Sigmoid colon (tissue), 7 donors: Measurements from ENCODE around the gene NDUFA13. TPM values are rescaled to one million over a fixed set of nuclear protein-coding genes. Genes with fewer than 3 reads are reported as not detected.

Experiments
- DNase-seq: peaks from one replicate; pipeline ENCODE4 v3.0.0-alpha.2; 2019
- H3K27ac ChIP-seq, 4 donors: fragments of 200-600 bp; sonication (generic); one replicate each; pipeline ENCODE4 v1.5.1; 2016 to 2019; ENCODE audit warnings: mild to moderate bottlenecking in 1 of 4
- H3K27me3 ChIP-seq, 3 donors: fragments of 200-600 bp; sonication (generic); one replicate each; pipeline ENCODE4 v1.5.1; 2019; ENCODE audit warnings: mild to moderate bottlenecking in 1 of 3
- H3K36me3 ChIP-seq, 4 donors: fragments of 200-600 bp; sonication (generic); one replicate each; pipeline ENCODE4 v1.5.1; 2016 to 2019
- H3K4me1 ChIP-seq, 4 donors: fragments of 200-600 bp; sonication (generic); one replicate each; pipeline ENCODE4 v1.5.1; 2017 to 2019
- H3K4me3 ChIP-seq, 4 donors: fragments of 200-600 bp; sonication (generic); one replicate each; pipeline ENCODE4 v1.5.1; 2017 to 2019; ENCODE audit warnings: mild to moderate bottlenecking in 2 of 4, moderate library complexity in 1 of 4
- H3K9me3 ChIP-seq, 4 donors: fragments of 200-600 bp in 3 of 4; sonication (generic) in 3 of 4; one replicate each; pipeline versions ENCODE4 v1.5.1 to v1.6.1; 2013 to 2019
- EP300 ChIP-seq, 4 donors: sonication (generic); formaldehyde crosslinking; IDR thresholded peaks; one replicate each; pipeline ENCODE4 v1.6.1; 2017; ENCODE audit warnings: antibody characterized with exemption in 4 of 4
- POLR2A ChIP-seq, 2 donors: fragments of 450-650 bp; IDR thresholded peaks; one replicate each; pipeline ENCODE4 v1.6.1; 2016; ENCODE audit warnings: antibody characterized with exemption in 2 of 2, mild to moderate bottlenecking in 2 of 2, moderate library complexity in 2 of 2
- POLR2AphosphoS5 ChIP-seq, 4 donors: sonication (generic); formaldehyde crosslinking; IDR thresholded peaks; one replicate each; pipeline ENCODE4 v1.6.1; 2017; ENCODE audit warnings: antibody characterized with exemption in 4 of 4
- WGBS, 2 donors: extraction: QIAGEN DNeasy Blood & Tissue Kit; methylation state at CpG; one replicate each; pipeline ENCODE4 v1.1.7; 2013; 5-methylcytosine and 5-hydroxymethylcytosine counted together
- intact Hi-C: fragments of 100-400 bp; cut with DNase I; formaldehyde crosslinking; loops from one replicate; pipeline ENCODE4 v1.15.1; 2023
- polyA plus RNA-seq, 3 donors: library from polyadenylated mRNA; stranded (reverse); fragments of 200-250 nt; gene quantifications; one replicate each; pipeline ENCODE4 v1.2.3, GENCODE V29; 2013
- total RNA-seq, 4 donors: library from RNA; depleted of rRNA; stranded (reverse); fragments of >200 nt; gene quantifications; one replicate each; pipeline ENCODE4 v1.1.0, GENCODE V29; 2016
- TF ChIP-seq, protein P1 (sequence below), 4 experiments: fragments of 450-650 bp in 3 of 4; fragments of 200-600 bp in 1 of 4; IDR thresholded peaks; one replicate each; pipeline ENCODE4 v1.5.1; 2016 to 2019; ENCODE audit warnings: antibody characterized with exemption in 4 of 4, mild to moderate bottlenecking in 3 of 4, moderate library complexity in 2 of 4
- donor health status: healthy with polysubstance abuse.
- donor health status: Bipolar disorder and iron deficiency.
- donor health status: healthy.

Gene NDUFA13
- total and polyA plus RNA-seq, 7 donors: 31.3 to 339 (median 110) TPM

DNA sequence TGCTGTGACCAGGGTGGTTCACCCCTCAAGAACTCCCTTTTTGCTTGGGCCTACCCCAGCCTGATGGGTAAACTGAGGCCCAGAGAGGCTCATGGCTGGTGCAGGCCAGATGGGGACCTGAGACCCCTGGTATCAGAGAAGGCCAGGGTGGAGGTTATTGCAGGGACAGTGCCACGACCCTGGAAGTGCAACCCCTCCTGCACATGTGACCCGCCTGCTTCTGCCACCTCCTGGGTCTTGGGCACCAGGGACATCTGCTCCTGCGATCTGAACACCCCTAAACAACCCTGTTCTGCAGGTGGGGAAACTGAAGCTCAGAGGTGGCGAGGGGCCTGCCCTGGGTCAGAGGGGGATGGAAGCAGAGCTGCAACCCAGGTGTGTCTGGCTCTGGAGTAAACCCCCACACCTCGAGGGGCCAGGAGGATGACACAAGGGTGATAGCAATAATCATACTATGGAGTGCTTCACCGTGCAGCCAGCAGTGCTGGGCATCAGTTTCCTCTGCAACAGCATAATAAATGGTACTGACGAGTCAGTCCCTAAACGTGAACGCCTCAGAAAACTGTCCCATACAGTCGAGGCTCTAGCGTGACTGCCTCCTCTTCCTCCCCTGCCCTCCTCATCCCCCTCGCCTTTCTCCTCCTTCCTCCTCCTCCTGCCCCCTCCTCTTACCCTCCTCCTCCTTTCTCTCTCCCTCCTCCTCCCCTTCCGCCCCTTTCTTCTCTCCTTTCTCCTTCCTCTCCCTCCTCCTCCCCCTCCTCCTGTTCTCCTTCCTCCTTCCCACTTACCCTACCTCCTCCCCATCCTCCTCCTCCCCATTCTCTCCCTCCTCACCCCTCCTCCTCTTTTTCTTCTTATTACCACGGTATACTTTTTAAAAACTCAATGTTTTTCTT, 17.0 kb downstream of the NDUFA13 start:
- Histone ChIP-seq H3K4me1 (peaks cover 0 to 31% (median 28%) of the 10 kb centered on the region in 4 donors), H3K27ac (no peak overlapping the region), H3K36me3 (peaks cover 0 to 3% (median 0%) of the 10 kb centered on the region in 4 donors), H3K27me3 (peaks cover 4 to 10% (median 9%) of the 10 kb centered on the region in 3 donors), H3K4me3 (no peak overlapping the region), H3K9me3 (no peaks in the 10 kb centered on the region)
- no peak for TF ChIP-seq POLR2AphosphoS5 (IDR thresholded peaks at IDR 0.05)
- TF ChIP-seq, protein P1, sequence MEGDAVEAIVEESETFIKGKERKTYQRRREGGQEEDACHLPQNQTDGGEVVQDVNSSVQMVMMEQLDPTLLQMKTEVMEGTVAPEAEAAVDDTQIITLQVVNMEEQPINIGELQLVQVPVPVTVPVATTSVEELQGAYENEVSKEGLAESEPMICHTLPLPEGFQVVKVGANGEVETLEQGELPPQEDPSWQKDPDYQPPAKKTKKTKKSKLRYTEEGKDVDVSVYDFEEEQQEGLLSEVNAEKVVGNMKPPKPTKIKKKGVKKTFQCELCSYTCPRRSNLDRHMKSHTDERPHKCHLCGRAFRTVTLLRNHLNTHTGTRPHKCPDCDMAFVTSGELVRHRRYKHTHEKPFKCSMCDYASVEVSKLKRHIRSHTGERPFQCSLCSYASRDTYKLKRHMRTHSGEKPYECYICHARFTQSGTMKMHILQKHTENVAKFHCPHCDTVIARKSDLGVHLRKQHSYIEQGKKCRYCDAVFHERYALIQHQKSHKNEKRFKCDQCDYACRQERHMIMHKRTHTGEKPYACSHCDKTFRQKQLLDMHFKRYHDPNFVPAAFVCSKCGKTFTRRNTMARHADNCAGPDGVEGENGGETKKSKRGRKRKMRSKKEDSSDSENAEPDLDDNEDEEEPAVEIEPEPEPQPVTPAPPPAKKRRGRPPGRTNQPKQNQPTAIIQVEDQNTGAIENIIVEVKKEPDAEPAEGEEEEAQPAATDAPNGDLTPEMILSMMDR (IDR thresholded peaks at IDR 0.05): no peak
- TF ChIP-seq EP300 (IDR thresholded peaks at IDR 0.05): no peak
- TF ChIP-seq POLR2A (IDR thresholded peaks at IDR 0.05): no peak
- intact Hi-C loops: loop anchor here (1.0 to 5.0 kb wide), 4 partner anchors 21 to 426 kb away; partner anchors contain the start of genes ATP13A1 and GMIP
- no peak for DNase-seq
- 77 to 79% methylated on average over 14 of the region's 14 CpGs for WGBS, 2 donors

DNA sequence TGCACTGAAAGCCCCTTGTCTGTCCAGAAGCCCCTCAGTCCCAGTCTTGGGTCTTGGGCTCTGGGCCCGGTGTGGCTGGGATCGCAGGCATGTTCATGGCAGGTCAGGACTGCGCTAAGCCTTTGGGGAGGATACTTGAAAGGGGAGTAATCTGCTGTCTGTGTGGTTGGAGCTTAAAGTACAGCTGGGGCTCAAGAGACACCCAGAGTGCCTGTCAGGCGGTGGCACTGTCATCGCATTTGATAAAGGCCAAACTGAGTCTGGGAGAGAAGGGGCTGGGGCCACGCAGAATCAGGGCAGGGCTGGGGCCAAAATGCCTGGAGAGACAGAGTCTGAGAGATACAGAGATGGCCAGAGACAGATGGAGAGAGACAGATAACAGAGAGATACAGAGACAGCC, 17.8 kb downstream of the NDUFA13 start:
- TF ChIP-seq POLR2AphosphoS5 (IDR thresholded peaks at IDR 0.05): no peak
- Histone ChIP-seq H3K4me1 (peaks cover 0 to 34% (median 32%) of the 10 kb centered on the region in 4 donors), H3K36me3 (no peaks in the 10 kb centered on the region), H3K27me3 (peaks cover 9 to 18% (median 17%) of the 10 kb centered on the region in 3 donors), H3K27ac (no peak overlapping the region), H3K4me3 (no peak overlapping the region), H3K9me3 (no peaks in the 10 kb centered on the region)
- WGBS, 2 donors: 90 to 93% methylated on average over 6 of the region's 6 CpGs
- no peak for DNase-seq
- intact Hi-C loops: loop anchor here (2.0 to 5.0 kb wide), 2 partner anchors 128 to 425 kb away; partner anchors contain the start of gene ATP13A1

DNA sequence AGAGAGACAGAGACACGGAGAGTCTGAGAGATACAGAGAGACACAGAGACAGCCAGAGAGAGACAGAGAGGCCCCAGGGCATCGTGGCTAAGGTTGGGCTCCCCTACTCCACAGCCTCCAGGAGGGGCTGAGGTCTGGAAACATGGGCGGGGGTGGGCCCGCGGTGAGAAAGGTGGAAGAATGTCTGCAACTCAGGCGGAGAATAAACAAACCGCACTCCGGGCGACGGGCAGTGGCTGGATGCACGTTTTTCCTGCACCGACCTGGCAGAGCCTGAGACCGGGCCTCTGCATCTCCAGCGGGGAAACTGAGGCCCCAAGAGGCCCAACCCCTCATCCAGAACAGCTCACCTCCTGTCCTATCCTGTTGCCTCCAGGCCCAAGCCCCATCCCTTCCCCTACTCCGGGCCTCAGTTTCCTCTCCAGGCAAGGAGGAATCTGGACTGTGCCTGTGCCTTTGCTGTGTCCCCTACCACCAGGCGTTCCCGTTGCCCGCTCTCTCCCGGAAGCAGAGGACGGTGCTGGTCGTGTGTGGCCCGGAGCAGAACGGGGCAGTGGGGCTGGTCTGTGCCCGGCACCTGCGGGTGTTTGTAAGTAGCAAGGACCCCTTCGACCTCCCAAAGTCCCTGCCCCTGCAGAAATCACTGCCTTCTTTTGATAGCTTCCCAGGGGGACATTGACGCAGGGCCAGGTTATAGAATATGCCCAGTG, 18.7 kb downstream of the NDUFA13 start:
- peaks cover 10 to 26% (median 25%) of the 10 kb centered on the region in 3 donors for H3K27me3 ChIP-seq
- intact Hi-C loops: loop anchor here (5.0 kb wide), 1 partner anchor 128 kb away; the partner anchor contains the start of gene ATP13A1
- TF ChIP-seq POLR2AphosphoS5 (IDR thresholded peaks at IDR 0.05) (no peak), POLR2A (IDR thresholded peaks at IDR 0.05) (no peak), EP300 (IDR thresholded peaks at IDR 0.05) (no peak)
- TF ChIP-seq, protein P1 (IDR thresholded peaks at IDR 0.05): no peak
- no peak for DNase-seq
- no peaks in the 10 kb centered on the region for H3K36me3 ChIP-seq
- peaks cover 0 to 28% (median 27%) of the 10 kb centered on the region in 4 donors for H3K4me1 ChIP-seq
- no peaks in the 10 kb centered on the region for H3K9me3 ChIP-seq
- 83 to 84% methylated on average over 27 of the region's 27 CpGs for WGBS, 2 donors
- no peak overlapping the region for H3K27ac ChIP-seq
- H3K4me3 ChIP-seq: no peak overlapping the region

DNA sequence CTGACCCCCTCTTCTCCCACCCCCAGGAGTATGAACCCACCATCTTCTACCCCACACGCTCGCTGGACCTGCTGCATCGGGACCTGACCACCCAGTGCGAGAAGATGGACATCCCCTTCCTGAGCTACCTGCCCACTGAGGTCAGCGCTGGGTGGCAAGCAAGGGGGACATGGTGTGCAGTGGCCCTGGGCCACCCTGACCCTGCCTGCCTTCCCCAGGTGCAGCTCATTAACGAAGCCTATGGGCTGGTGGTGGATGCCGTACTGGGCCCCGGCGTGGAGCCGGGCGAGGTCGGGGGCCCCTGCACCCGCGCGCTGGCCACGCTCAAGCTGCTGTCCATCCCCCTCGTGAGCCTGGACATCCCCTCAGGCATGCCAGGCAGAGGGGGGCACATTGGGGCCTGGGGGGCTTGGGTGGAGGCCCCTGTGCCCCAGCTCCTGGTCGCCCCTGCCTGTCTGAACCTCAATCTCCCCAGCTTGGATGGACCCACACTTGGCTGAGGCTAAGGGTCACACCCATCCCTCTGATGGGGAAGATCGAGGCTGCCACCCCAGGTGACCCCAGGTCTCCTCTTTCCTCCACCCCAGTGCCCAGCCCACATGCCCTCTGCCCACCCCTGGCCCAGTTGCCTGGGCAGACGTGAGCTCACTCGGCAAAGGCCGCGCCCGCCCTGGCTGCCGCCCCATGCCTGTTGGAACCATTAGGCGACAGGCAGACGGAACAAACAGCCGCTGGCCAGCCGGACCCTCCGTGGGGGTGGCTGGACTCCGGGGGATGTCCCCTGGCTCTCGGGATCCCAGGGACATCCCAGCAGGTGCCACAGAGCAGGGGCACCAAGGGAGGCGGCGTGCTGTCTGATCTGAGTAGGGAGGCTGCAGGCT, 19.5 kb downstream of the NDUFA13 start:
- no peak overlapping the region for H3K27ac ChIP-seq
- H3K36me3 ChIP-seq: no peaks in the 10 kb centered on the region
- H3K4me3 ChIP-seq: no peak overlapping the region
- TF ChIP-seq, protein P1 (IDR thresholded peaks at IDR 0.05): no peak
- DNase-seq: no peak
- peaks cover 18 to 35% (median 34%) of the 10 kb centered on the region in 3 donors for H3K27me3 ChIP-seq
- H3K9me3 ChIP-seq: no peaks in the 10 kb centered on the region
- intact Hi-C loops: no loop called here
- peaks cover 0 to 36% (median 34%) of the 10 kb centered on the region in 4 donors for H3K4me1 ChIP-seq
- WGBS, 2 donors: 76 to 92% methylated on average over 34 of the region's 34 CpGs
